Measurements from ENCODE around the gene ZKSCAN2.

Gene ZKSCAN2

GRCh38 chr16:25257470-25257955, at the start of gene ZKSCAN2:
ZKSCAN2 (minus strand) TSS chr16:25257845; CDS start chr16:25257127, 718 bp downstream.
- peak; percentile 85 for DNase-seq

- DNase-seq = no peak
These were observed 42.3 kb upstream of the ZKSCAN2 start for GRCh38 chr16:25299792-25300590.

GRCh38 chr16:25298165-25298872, 40.7 kb upstream of the ZKSCAN2 start:
- DNase-seq = peak; percentile 41

- no peak for DNase-seq
These were observed 39.6 kb upstream of the ZKSCAN2 start for GRCh38 chr16:25297151-25297787.

GRCh38 chr16:25291580-25291979, 33.9 kb upstream of the ZKSCAN2 start:
- DNase-seq = no peak

DNA sequence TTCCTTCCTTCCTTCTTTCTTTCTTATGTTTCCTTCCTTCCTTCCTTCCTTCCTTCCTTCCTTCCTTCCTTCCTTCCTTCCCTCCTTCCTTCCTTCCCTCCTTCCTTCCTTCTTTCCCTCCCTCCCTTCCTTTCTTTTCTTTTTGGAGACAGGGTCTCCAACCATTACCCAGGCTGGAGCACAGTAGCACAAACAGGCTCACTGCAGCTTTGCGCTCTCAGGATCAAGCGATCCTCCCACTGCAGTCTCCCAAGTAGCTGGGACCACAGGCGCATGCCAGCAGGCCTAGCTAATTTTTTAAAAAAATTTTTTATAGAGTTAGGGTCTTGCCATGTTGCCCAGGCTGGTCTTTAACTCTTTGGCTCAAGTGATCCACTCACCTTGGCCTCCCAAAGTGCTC, 31.8 kb upstream of the ZKSCAN2 start:
- no peak for DNase-seq

- DNase-seq = no peak
These were observed 21.8 kb upstream of the ZKSCAN2 start for GRCh38 chr16:25279491-25279890.

GRCh38 chr16:25271421-25271820, 13.8 kb upstream of the ZKSCAN2 start:
- DNase-seq = no peak

DNA sequence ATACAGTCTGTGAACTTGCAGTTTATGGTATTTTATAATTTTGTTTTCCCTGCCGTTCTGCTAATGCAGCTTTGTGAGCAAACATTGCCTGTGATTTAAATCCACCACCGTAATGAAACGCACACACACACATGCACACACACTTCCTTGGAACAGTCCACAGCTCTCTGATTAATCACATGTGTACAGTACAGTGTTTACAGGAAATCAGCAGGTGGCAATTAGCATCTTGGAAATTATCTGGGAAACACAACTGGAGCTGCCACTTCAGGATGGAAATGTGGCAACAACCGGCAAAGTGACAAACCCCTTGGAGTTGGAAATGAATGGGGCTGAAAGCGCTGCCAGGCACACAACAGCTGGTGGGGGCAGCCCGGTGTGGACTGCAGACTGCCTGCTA, 12.9 kb upstream of the ZKSCAN2 start:
- peak; percentile 19 for DNase-seq

- DNase-seq = no peak
These were observed 12.2 kb upstream of the ZKSCAN2 start for GRCh38 chr16:25269879-25270278.

GRCh38 chr16:25265968-25266367, 8.3 kb upstream of the ZKSCAN2 start:
- DNase-seq = no peak

GRCh38 chr16:25264597-25264996, 7.0 kb upstream of the ZKSCAN2 start:
- DNase-seq = no peak

GRCh38 chr16:25260416-25260815, 2.8 kb upstream of the ZKSCAN2 start:
- no peak for DNase-seq

DNA sequence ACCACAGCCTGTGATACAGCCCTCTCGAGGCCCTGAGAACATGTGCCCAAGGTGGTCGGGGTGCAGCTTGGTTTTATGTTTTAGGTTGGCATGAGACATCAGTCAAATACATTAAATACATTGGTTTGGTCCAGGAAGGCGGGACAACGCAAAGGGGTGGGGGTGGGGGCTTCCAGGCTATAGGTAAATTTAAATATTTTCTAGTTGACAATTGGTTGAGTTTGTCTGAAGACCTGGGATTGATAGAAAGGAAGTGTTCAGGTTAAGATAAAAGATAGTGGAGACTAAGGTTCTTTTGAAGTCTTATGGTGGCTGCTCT, 1.2 kb upstream of the ZKSCAN2 start:
- DNase-seq = peak; percentile 45

- DNase-seq = peak; percentile 92
These were observed 563 bp upstream of the ZKSCAN2 start for GRCh38 chr16:25257956-25258860.

DNA sequence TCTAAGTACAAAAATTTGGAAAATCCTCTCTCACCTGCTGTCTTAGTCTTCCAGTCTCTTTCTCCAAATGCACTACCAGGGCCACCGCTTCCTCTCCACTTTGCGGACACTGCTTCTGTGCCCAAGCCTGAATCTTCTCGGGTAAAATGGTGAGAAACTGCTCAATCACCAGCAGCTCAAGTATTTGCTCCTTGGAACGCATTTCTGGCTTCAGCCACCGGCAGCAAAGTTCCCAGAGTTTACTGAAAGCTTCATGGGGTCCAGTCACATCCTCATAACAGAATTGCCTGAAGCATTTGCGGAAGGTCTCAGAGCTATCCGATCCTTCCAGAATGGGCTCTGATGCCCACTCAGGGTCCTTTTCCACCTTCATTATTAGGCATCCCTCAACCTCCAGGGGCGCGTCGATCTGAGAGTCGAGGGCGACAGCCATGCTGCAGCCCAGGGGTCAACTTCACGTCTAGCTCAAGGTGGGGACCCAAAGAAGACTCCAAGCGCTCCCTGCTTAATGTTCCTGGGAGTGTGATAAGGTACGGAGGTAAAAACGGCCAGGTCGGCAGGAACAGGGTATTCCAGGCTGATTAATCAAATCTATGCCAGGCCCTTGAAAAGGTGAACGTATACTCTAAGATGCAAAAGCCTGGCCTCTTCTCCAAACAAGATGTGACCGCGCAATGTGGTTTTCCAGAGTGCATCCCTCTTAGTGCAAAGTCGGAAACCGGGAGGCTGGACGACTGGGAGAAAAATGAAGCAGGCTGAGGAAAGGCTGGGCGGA, 763 bp downstream of the ZKSCAN2 start:
- peak; percentile 24 for DNase-seq

GRCh38 chr16:25253322-25253721, 4.3 kb downstream of the ZKSCAN2 start:
- no peak for DNase-seq

GRCh38 chr16:25250467-25250866, 7.2 kb downstream of the ZKSCAN2 start:
- no peak for DNase-seq

DNA sequence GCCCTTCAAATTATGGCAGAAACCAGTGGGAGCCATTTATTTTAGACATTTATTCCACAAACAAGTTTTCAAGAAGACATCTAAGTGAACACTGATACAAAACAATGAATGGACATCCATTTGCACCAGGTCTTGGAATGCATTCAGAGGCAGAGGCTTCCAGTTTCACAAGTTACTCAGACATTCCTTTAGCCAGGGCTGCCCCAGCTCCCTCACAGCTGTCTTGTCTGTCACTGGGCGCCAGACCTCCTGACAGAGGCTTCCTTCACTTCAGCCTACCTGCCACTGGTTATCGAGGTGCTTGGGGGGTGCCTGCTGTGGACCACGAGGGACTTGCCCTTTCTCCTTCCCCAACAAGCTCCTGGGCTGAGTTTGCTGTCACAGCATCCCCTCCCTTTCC, 21.7 kb downstream of the ZKSCAN2 start:
- DNase-seq = no peak

DNA sequence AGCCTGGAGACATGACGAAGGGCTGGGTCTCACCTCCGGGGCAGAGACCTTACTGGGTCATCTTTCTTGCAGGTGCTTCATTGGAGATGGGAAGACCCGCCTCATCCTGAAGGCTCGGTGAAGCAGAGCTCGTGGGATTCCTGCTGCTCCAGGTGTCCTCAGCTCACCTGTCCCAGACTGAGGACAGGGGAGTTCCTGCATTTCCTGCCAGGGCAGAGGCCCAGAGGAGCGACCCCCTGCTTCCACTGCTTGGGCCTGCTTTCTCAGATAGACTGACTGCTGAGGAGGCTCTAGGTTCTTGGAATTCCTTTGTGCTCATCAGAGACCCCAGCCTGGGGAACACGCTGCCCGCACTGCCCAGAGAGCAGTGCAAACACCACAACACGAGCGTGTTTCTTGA, 29.3 kb downstream of the ZKSCAN2 start:
- no peak for DNase-seq

- no peak for DNase-seq
These were observed 32.8 kb downstream of the ZKSCAN2 start for GRCh38 chr16:25224731-25225319.

DNA sequence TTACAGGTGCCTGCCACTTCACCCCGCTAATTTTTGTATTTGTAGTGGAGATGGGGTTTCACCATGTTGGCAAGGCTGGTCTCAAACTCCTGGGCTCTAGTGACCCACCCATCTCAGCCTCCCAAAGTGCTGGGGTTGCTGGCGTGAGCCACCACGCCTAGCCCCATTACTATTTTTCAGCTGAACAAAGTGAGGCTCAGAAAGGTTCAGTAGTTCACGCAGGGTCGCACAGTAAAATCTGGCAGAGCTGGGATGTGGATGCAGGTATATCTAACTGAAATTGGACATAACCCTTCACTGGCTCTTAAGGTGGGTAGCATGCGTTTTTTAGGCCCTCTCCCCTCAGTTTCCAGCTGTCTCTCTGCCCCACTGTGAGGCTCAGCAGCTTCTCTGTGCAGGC, 33.7 kb downstream of the ZKSCAN2 start:
- DNase-seq = no peak
